CD8-positive, alpha-beta memory T cell (primary cell): Measurements from ENCODE around the gene TBC1D3B. TPM values are rescaled to one million over a fixed set of nuclear protein-coding genes. Genes with fewer than 3 reads are reported as not detected.
"Not testable (repeated sequence)": the region's sequence is repeated elsewhere in the genome, so short reads cannot be mapped to it uniquely, and the experiment has no call there.

Experiments
- CTCF ChIA-PET: fragments of 350-600 bp; sonication (Branson Sonifier 250); formaldehyde crosslinking; loops from one replicate; lab custom pipeline; 2021; ENCODE audit warnings: antibody characterized with exemption; lab: Charles Lee
- POLR2A ChIA-PET: fragments of 350-600 bp; sonication (Branson Sonifier 250); formaldehyde crosslinking; loops from one replicate; lab custom pipeline; 2021; ENCODE audit warnings: antibody characterized with exemption; lab: Charles Lee
- DNase-seq, 5 donors: peaks; one replicate each; pipeline versions ENCODE4 v3.0.0 to v3.0.0-alpha.2; 2020 to 2022; ENCODE audit warnings: mixed read lengths in 1 of 5
- H3K27ac ChIP-seq: one replicate; pipeline ENCODE4 v1.7.0; 2013; ENCODE audit warnings: low read depth, mild to moderate bottlenecking, low read length, moderate library complexity
- H3K27me3 ChIP-seq: 2 replicates; pipeline ENCODE4 v1.7.0; 2013; ENCODE audit warnings: low read length, mild to moderate bottlenecking; ENCODE audit not compliant: insufficient read depth, poor library complexity, severe bottlenecking
- H3K36me3 ChIP-seq: 2 replicates; pipeline ENCODE4 v1.7.0; 2013; ENCODE audit warnings: mild to moderate bottlenecking, low read length, moderate library complexity; ENCODE audit not compliant: insufficient read depth
- H3K4me1 ChIP-seq: 2 replicates; pipeline ENCODE4 v1.7.0; 2013; ENCODE audit warnings: mild to moderate bottlenecking, low read length, moderate library complexity; ENCODE audit not compliant: insufficient read depth
- H3K4me3 ChIP-seq: 2 replicates; pipeline ENCODE4 v1.7.0; 2013; ENCODE audit warnings: mild to moderate bottlenecking, low read length
- H3K9me3 ChIP-seq: 2 replicates; pipeline ENCODE4 v1.7.0; 2013; ENCODE audit warnings: mild to moderate bottlenecking, low read length
- H3K27ac Mint-ChIP-seq, 8 donors: one replicate each; pipeline ENCODE4 v1.8.0; 2020 to 2021; ENCODE audit warnings: mixed read lengths in 8 of 8, mild to moderate bottlenecking in 6 of 8, inconsistent platforms in 3 of 8, moderate library complexity in 3 of 8
- H3K27me3 Mint-ChIP-seq, 2 donors: one replicate each; pipeline ENCODE4 v1.8.0; 2020 to 2021; ENCODE audit warnings: mixed read lengths in 2 of 2, mild to moderate bottlenecking in 1 of 2, moderate library complexity in 1 of 2
- H3K36me3 Mint-ChIP-seq, 3 donors: one replicate each; pipeline ENCODE4 v1.8.0; 2020 to 2021; ENCODE audit warnings: mixed read lengths in 3 of 3, inconsistent platforms in 1 of 3, mild to moderate bottlenecking in 1 of 3
- H3K4me1 Mint-ChIP-seq, 3 donors: one replicate each; pipeline ENCODE4 v1.8.0; 2020 to 2021; ENCODE audit warnings: mixed read lengths in 3 of 3, inconsistent platforms in 1 of 3, mild to moderate bottlenecking in 1 of 3
- H3K4me3 Mint-ChIP-seq, 7 donors: one replicate each; pipeline ENCODE4 v1.8.0; 2020 to 2021; ENCODE audit warnings: mixed read lengths in 7 of 7, mild to moderate bottlenecking in 6 of 7, moderate library complexity in 4 of 7, inconsistent platforms in 2 of 7
- H3K9me3 Mint-ChIP-seq, 5 donors: one replicate each; pipeline ENCODE4 v1.8.0; 2020 to 2022; ENCODE audit warnings: mixed read lengths in 5 of 5, mild to moderate bottlenecking in 3 of 5, moderate library complexity in 2 of 5, inconsistent platforms in 1 of 5
- polyA plus RNA-seq: library from polyadenylated mRNA; unstranded; fragments of 300-500 nt; fragmentation: Illumina TruSeq; gene quantifications from one replicate; pipeline ENCODE4 v1.2.3, GENCODE V29; 2021
- total RNA-seq, 2 experiments: library from RNA; stranded (reverse); gene quantifications; one replicate each; pipeline ENCODE4 v1.2.3, GENCODE V29; 2021

The TBC1D3B gene
- total and polyA plus RNA-seq, 3 experiments from 2014 or later = 0.49 to 4.4 (median 3.3) TPM

DNA sequence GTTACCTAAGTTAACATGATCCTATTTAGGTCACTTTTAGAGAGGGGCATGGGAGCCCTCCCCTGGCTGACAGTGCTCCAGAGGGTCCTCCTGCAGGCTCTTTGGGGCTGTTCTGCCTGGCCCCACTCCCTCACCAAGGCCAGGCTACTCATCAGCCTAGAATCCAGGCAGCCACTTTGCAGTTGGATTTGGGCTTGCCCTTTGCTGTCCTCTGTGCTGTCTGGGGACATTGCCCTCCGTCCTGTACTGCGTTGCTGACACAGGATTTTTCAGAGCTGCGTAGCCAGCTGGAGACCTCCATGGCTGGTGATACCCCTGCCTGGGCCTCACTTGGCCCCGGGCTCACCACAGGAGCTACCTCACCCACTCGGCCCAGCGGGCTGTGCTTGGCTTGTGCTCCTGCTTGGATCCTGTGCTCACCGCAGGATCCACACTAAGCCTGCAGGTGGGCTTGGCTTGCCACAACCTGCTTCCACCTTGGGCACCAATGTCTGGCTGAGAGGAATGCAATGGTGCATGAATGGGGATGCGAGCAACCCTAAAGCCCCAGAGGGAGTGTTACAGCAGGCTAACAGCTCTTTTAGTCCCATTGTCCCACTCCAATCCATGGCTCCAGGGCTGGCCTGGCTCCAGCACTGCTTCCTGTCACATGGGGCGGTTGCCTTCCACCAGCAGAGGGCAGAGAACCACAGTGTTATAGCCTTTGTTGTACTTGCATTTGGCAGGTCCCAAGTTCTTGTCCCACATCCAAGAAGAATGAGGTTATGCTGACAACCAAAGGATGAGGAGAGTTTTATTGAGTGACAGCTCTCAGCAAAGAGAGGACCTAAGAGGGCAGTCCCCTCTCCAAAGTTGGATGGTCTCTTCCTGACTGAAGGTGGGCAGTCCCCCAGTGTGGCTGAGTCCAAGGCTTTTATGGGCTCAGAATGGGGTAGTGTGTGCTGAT, 51.3 kb downstream of the TBC1D3B start:
- H3K9me3 ChIP-seq = peaks cover 8% of the 10 kb centered on the region
- H3K4me1 ChIP-seq = peaks cover 15% of the 10 kb centered on the region
- no peak overlapping the region for H3K4me3 ChIP-seq
- CTCF ChIA-PET = no interaction called here
- H3K4me3 Mint-ChIP-seq = peak overlapping the region in 1 of 7 donors; percentile 9
- peaks cover 0 to 19% (median 14%) of the 10 kb centered on the region in 5 donors for H3K9me3 Mint-ChIP-seq
- H3K4me1 Mint-ChIP-seq = peaks cover 18 to 37% (median 31%) of the 10 kb centered on the region in 3 donors
- POLR2A ChIA-PET = interaction anchor here (1.1 kb wide), 1 partner anchor 9 kb away, joined by 5 read pairs; no protein-coding TSS in a partner anchor
- H3K36me3 Mint-ChIP-seq = peaks cover 1 to 16% (median 1%) of the 10 kb centered on the region in 3 donors
- H3K27me3 ChIP-seq = no peaks in the 10 kb centered on the region
- H3K36me3 ChIP-seq = no peaks in the 10 kb centered on the region
- no peak overlapping the region for H3K27ac Mint-ChIP-seq
- DNase-seq = no peak
- H3K27me3 Mint-ChIP-seq = peaks cover 0 to 8% of the 10 kb centered on the region in 2 donors
- H3K27ac ChIP-seq = no peak overlapping the region

DNA sequence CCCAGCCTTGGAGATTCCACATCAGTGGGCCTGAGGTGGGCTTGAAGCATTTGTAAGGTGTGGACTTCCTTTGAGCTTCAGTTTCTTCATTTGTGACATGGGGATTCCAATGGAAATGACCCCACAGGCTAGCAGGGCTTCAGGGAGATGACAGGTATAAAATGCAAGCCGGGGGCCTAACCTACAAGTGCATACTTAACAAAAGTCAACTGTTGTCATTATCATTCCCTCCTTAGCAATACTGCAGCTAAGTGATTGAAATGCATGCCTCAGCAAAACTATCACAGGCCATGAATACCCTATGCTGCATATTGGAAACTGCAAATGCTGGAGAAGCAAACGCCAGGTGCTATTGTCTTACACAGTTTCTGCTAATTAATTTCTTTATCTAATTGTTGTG, 53.0 kb downstream of the TBC1D3B start:
- POLR2A ChIA-PET = no interaction called here
- peaks cover 15% of the 10 kb centered on the region for H3K4me1 ChIP-seq
- CTCF ChIA-PET = interaction anchor here (2.3 kb wide), 1 partner anchor 51 kb away, joined by 7 read pairs; no protein-coding TSS in a partner anchor
- H3K36me3 ChIP-seq = no peaks in the 10 kb centered on the region
- H3K27ac ChIP-seq = no peak overlapping the region
- peaks cover 0 to 19% (median 14%) of the 10 kb centered on the region in 5 donors for H3K9me3 Mint-ChIP-seq
- no peak for DNase-seq
- H3K27ac Mint-ChIP-seq = no peak overlapping the region
- H3K4me3 ChIP-seq = no peak overlapping the region
- H3K27me3 Mint-ChIP-seq = peaks cover 0 to 8% of the 10 kb centered on the region in 2 donors
- H3K4me3 Mint-ChIP-seq = no peak overlapping the region
- peaks cover 15 to 34% (median 29%) of the 10 kb centered on the region in 3 donors for H3K4me1 Mint-ChIP-seq
- H3K9me3 ChIP-seq = peaks cover 8% of the 10 kb centered on the region
- H3K36me3 Mint-ChIP-seq = peaks cover 1 to 16% (median 1%) of the 10 kb centered on the region in 3 donors
- H3K27me3 ChIP-seq = no peaks in the 10 kb centered on the region

GRCh38 chr17:36121099-36121498, 55.3 kb downstream of the TBC1D3B start:
- H3K4me3 ChIP-seq, H3K36me3 ChIP-seq, H3K36me3 Mint-ChIP-seq, DNase-seq, H3K9me3 Mint-ChIP-seq, H3K27ac ChIP-seq, H3K27me3 ChIP-seq, H3K4me3 Mint-ChIP-seq, H3K27me3 Mint-ChIP-seq, POLR2A ChIA-PET, H3K9me3 ChIP-seq, H3K4me1 ChIP-seq: not testable (repeated sequence)
- H3K4me1 Mint-ChIP-seq = peaks cover 1 to 23% (median 17%) of the 10 kb centered on the region in 3 donors
- CTCF ChIA-PET = interaction anchor here (0.7 kb wide), 1 partner anchor 10 kb away, joined by 3 read pairs; no protein-coding TSS in a partner anchor
- H3K27ac Mint-ChIP-seq = peak overlapping the region in 1 of 8 donors; percentile 17

DNA sequence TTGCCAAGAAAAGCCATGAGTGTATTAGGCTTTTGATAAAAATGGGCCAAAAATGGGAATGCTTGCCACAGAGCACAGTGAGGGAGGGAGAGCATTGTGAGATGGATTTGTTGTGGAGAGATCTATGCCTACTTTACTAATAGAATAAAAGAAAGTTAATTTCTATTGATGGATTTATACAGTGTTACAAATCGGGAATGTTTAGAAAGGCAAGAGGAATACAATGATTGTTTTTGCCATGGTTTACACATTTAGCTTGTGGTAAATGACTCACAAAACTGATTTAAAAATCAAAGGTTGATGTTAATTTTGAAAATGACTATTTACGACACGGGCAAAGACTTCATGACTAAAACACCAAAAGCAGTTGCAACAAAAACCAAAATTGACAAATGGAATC, 56.2 kb downstream of the TBC1D3B start:
- Histone ChIP-seq H3K27me3 (no peaks in the 10 kb centered on the region), H3K27ac (no peak overlapping the region), H3K36me3 (no peaks in the 10 kb centered on the region), H3K4me1 (no peaks in the 10 kb centered on the region), H3K4me3 (no peak overlapping the region), H3K9me3 (peaks cover 1% of the 10 kb centered on the region)
- Mint-ChIP-seq H3K4me3 (no peak overlapping the region), H3K9me3 (peaks cover 0 to 1% (median under 1%) of the 10 kb centered on the region in 5 donors), H3K36me3 (no peaks in the 10 kb centered on the region), H3K4me1 (peaks cover 0 to 20% (median 15%) of the 10 kb centered on the region in 3 donors), H3K27me3 (peaks cover 0 to 8% of the 10 kb centered on the region in 2 donors), H3K27ac (peak overlapping the region in 1 of 8 donors; percentile 15)
- DNase-seq = no peak
- POLR2A ChIA-PET = no interaction called here
- CTCF ChIA-PET = interaction anchor here (0.7 kb wide), 1 partner anchor 10 kb away, joined by 3 read pairs; no protein-coding TSS in a partner anchor

DNA sequence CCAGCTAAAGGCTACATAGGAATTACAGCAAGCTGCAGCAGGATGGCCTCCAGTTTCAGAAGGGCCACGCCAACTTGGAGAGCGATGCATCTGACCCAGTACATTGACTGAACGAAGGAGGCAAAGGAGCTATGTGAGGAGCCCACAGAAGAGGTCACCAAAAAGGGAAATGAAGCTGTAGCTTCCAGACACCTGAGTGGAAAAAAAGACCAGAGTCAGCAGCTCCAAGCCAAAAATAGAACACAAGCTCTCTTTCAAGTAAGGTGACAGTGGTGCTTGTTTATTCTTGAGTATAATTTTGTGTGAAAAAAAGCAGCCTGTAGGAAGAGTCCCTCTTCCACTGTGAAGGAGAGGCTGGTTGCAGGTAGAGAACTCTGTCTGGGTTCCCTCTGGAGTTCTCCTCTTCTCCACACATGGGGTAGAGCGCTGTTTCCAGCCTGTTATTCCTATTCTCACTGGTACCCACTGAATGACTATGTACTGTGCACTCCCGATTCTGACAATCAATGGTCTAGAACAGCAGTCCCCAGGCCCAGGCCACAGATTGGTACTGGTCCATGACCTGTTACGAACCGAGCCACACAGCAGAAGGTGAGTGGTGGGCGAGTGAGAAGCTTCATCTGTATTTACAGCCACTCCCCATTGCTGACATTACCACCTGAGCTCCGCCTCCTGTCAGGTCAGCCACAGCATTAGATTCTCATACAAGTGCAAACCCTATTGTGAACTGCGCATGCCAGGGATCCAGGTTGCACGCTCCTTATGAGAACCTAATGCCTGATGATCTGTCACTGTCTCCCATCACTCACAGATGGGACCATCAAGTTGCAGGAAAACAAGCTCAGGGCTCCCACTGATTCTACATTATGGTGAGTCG, 57.7 kb downstream of the TBC1D3B start:
- peak overlapping the region in 1 of 7 donors; percentile 48 for H3K4me3 Mint-ChIP-seq
- POLR2A ChIA-PET = no interaction called here
- peaks cover 0 to 8% of the 10 kb centered on the region in 2 donors for H3K27me3 Mint-ChIP-seq
- H3K36me3 ChIP-seq = no peaks in the 10 kb centered on the region
- peaks cover 0 to 6% (median 0%) of the 10 kb centered on the region in 3 donors for H3K36me3 Mint-ChIP-seq
- CTCF ChIA-PET = interaction anchor here (0.9 to 1.5 kb wide), 4 partner anchors 10 to 291 kb away, joined by 3 to 4 read pairs (median 3); no protein-coding TSS in a partner anchor
- no peaks in the 10 kb centered on the region for H3K9me3 Mint-ChIP-seq
- H3K4me1 Mint-ChIP-seq = peaks cover 0 to 20% (median 15%) of the 10 kb centered on the region in 3 donors
- H3K4me3 ChIP-seq = no peak overlapping the region
- H3K27ac Mint-ChIP-seq = peak overlapping the region in 2 of 8 donors; percentile 46 to 80
- H3K27ac ChIP-seq = no peak overlapping the region
- no peaks in the 10 kb centered on the region for H3K4me1 ChIP-seq
- no peaks in the 10 kb centered on the region for H3K9me3 ChIP-seq
- no peak for DNase-seq
- H3K27me3 ChIP-seq = no peaks in the 10 kb centered on the region

- Histone ChIP-seq H3K27me3 (no peaks in the 10 kb centered on the region), H3K9me3 (no peaks in the 10 kb centered on the region), H3K27ac (no peak overlapping the region), H3K4me3 (no peak overlapping the region), H3K36me3 (no peaks in the 10 kb centered on the region), H3K4me1 (no peaks in the 10 kb centered on the region)
- peaks cover 0 to 20% (median 15%) of the 10 kb centered on the region in 3 donors for H3K4me1 Mint-ChIP-seq
- H3K4me3 Mint-ChIP-seq = peak overlapping the region in 4 of 7 donors; percentile 6 to 72 (median 49)
- H3K27me3 Mint-ChIP-seq = peaks cover 0 to 8% of the 10 kb centered on the region in 2 donors
- peaks cover 0 to under 1% (median 0%) of the 10 kb centered on the region in 5 donors for H3K9me3 Mint-ChIP-seq
- H3K27ac Mint-ChIP-seq = peak overlapping the region in 3 of 8 donors; percentile 1 to 19 (median 18)
- peaks cover under 1 to 6% (median under 1%) of the 10 kb centered on the region in 3 donors for H3K36me3 Mint-ChIP-seq
- ChIA-PET POLR2A (no interaction called here), CTCF (interaction anchor here (1.0 to 1.2 kb wide), 2 partner anchors 13 to 290 kb away, joined by 3 read pairs; no protein-coding TSS in a partner anchor)
- no peak for DNase-seq
These were observed 58.7 kb downstream of the TBC1D3B start for GRCh38 chr17:36117505-36118382.
